Keratinocyte (primary cell): ENCODE measurements around the gene SPACA7.

Source experiments
- EZH2 ChIP-seq: IDR thresholded peaks from one replicate; pipeline ENCODE4 v1.6.1; 2012; ENCODE audit warnings: inconsistent platforms, mild to moderate bottlenecking, low read length, moderate library complexity
- TF ChIP-seq, protein P1 (sequence below), 3 experiments: IDR thresholded peaks in 1 of 3; conservative IDR thresholded peaks in 1 of 3; optimal IDR thresholded peaks in 1 of 3; 2 replicates in 2 of 3; 3 replicates in 1 of 3; pipeline versions ENCODE3 to v1.5.1; 2011; ENCODE audit warnings: low read length in 3 of 3, mild to moderate bottlenecking in 3 of 3, moderate library complexity in 2 of 3, control low read depth in 1 of 3, inconsistent platforms in 1 of 3; ENCODE audit not compliant: insufficient read depth in 2 of 3; ENCODE audit errors: extremely low read depth in 1 of 3

DNA sequence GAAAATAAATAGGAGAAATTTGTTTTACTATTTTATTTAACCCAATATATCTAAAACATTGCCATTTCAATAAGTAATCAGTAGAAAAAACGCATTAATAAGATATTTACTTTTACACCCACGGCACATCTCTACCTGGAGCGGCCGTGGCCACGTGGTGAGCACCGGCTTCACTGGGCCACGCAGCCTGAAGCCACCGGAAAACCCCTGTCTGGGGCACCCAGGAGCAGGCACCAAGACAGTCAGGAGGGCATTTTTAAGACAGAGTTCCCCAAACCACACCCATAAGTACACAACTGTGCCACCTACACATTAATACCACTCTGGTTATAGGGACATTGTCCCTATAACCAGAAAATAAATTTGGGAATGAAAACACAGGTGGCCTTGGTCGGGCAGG is 80.9 kb downstream of the SPACA7 start:
- TF ChIP-seq, protein P1, sequence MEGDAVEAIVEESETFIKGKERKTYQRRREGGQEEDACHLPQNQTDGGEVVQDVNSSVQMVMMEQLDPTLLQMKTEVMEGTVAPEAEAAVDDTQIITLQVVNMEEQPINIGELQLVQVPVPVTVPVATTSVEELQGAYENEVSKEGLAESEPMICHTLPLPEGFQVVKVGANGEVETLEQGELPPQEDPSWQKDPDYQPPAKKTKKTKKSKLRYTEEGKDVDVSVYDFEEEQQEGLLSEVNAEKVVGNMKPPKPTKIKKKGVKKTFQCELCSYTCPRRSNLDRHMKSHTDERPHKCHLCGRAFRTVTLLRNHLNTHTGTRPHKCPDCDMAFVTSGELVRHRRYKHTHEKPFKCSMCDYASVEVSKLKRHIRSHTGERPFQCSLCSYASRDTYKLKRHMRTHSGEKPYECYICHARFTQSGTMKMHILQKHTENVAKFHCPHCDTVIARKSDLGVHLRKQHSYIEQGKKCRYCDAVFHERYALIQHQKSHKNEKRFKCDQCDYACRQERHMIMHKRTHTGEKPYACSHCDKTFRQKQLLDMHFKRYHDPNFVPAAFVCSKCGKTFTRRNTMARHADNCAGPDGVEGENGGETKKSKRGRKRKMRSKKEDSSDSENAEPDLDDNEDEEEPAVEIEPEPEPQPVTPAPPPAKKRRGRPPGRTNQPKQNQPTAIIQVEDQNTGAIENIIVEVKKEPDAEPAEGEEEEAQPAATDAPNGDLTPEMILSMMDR (optimal IDR thresholded peaks at IDR 0.05 in 1 of 3, IDR thresholded peaks at IDR 0.05 in 1 of 3, conservative IDR thresholded peaks at IDR 0.05 in 1 of 3; ENCODE audit: extremely low read depth in 1 of 3, insufficient read depth in 2 of 3, low read length in 3 of 3): no peak
- TF ChIP-seq EZH2: no peak
